LHCN-M2 (cell line): Measurements from ENCODE around the gene KYNU. TPM values are rescaled to one million over a fixed set of nuclear protein-coding genes. Genes with fewer than 3 reads are reported as not detected.

Experiments
- DNase-seq: peaks from one replicate; pipeline ENCODE4 v3.0.0-alpha.2; 2012; ENCODE audit warnings: low read depth
- total RNA-seq: library from RNA; depleted of rRNA; stranded (reverse); fragments of >200 nt; gene quantifications from 2 replicates; pipeline ENCODE4 v1.2.3, GENCODE V29; 2014

Gene KYNU
- total RNA-seq, 1 experiment from 2014 or later, result 1.5 TPM

GRCh38 chr2:142961202-142961601 lies 83.7 kb downstream of the KYNU start:
- no peak for DNase-seq

GRCh38 chr2:142965443-142965842 lies 88.0 kb downstream of the KYNU start:
- peak; percentile 45 for DNase-seq

GRCh38 chr2:142966284-142966683 lies 88.8 kb downstream of the KYNU start:
- peak; percentile 8 for DNase-seq

DNA sequence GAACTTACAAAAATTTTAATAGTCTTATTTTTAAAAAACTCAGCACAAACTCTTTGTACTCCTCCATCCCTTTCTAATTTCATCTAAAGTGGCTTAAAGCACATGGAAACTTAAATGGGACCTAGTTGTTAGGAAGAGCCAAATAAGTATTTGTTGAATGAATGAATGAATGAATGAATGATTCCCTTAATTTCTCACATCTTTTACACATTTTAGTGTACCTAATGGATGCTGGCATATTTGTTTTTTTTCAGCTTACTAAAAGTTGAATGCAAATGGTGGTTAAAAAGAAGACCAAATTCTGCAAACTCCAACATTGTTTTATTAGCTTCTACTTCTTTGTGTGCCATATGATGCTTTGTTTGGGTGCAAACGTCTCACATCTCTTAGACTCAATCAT lies 89.6 kb downstream of the KYNU start:
- no peak for DNase-seq

DNA sequence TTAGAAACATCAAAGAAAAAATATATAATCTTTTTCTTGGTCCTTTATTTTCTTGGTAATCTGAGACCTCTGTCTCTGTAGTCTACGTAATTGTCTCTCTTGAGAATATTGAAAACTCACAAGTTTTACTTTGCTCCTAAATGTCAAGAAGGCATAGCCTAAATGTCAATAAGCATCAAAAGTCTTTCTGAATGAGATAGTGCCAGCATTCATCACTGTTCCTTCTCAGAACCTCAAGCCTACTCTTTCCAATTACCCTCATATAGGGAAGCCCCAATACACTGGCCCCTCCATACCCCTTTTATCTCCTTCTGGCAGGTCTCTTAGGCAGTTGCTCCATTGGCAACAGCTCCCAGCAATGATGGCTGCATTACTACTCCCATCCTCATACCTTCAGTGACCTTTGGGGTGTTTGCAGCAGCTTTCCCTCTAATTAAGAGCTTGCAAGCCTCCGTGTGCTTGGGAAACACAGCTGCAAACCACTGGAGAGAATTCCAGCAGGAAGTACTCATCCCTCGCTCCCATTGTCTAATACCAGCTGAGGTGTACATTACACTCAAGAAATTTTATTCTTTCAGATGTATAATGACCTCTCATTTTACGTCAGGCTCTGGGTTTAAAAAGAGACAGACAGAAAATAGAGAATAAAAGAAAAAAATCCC lies 95.8 kb downstream of the KYNU start:
- peak; percentile 41 for DNase-seq

DNA sequence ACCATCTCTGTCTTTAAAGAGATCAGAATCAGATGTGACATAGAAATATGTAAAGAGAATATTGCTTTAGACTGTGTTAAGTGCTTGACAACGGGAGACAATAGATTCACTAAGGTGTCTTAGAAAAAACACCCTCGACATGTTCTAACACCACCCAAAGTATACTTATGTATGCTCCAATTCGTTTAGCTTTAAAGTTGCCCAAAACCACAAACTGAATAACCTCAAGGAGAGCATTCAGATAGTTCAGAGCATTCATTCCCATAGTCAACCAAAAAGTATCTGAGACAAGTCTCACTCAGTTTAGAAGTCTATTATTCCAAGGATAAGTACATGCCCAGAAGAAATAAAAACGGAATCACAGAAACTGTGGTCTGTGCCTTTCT lies 96.4 kb downstream of the KYNU start:
- no peak for DNase-seq

DNA sequence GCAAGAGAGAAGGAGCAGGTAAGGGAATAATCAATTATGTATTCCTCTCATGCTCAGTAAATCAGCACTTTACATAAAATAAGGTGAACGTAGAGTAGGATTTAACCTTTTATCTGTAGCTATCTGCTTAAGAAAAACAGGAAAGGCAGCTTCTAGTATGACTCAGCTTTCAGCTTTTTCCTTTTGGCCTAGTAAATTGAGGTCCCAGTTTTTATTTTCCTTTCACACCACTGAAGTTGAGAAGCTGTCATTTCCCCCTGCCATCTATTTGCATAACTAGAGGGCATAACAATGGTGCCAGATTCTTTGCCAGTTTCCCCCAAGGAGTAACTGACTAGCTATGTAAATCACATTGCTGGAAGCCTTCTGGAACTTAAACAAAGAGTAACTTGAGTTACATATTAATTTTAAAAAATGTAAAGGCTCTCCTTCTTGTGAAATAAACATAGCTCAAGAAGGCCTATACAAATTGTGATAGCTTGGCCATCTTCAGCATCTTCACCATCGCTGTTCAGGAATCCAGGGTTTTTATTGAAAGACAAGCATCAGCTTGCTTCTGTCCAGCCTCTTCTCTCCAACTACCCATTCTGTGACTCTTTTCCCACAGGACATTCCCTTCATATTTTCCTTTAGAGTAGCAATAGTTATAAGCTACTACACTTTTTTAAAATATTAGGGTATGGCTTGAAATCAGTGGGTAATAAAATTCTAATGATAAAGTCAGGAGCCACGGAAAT lies 97.0 kb downstream of the KYNU start:
- DNase-seq, result peak; percentile 32

GRCh38 chr2:142975239-142975638 lies 97.8 kb downstream of the KYNU start:
- DNase-seq, result no peak

DNA sequence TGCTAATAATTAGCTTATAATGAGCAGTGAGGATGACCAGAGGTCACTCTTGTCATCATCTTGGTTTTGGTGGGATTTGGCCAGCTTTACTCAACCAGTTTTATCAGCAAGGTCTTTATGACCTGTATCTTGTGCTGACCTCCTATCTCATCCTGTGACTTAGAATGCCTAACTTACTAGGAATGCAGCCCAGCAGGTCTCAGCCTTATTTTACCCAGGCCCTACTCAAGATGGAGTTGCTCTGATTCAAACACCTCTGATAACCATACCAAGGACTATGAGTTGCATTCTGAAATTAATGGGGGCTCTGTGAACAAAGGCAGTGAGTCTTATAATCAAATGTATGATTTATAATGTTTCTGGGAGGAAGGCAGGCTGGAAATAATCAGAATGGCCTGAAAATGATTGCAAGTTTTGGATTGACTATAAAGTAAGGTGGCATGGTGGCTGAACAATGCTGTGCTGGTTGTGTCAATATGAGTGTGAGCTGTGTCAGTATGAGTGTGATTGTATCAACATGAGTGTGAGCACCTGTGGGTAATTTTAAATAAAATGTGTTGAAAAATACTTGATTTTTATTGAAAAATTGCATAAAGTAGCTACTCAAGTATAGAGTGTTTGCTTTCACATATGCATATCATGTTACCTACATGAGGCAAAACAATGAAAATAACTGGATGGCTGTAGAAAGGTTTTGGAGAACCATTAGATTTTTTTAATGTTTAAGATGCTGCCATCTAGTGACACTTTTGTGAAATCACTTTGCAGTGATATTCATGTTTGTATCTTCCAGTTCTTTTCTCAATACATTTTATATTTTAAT lies 103.0 kb downstream of the KYNU start:
- DNase-seq, result peak; percentile 56

GRCh38 chr2:142981069-142981378 lies 103.6 kb downstream of the KYNU start:
- DNase-seq, result no peak

DNA sequence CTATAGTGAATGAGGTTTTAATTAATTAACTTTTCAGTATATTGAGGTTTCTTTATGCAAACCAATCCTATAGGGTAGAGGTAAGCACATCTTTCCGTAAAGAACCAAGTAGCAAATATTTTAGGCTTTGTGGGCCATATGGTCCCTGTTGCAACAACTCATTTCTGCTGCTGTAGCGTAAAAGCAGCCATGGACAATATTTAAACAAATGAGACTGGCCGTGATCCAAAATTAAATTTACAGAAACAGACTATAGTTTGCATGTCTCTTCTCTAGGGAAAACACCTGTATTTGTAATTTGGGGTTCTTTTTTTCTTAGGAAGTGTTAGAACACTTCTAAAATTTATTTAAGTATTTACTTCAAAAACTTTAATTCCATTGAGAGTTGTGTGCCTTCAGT lies 104.3 kb downstream of the KYNU start:
- DNase-seq, result no peak

DNA sequence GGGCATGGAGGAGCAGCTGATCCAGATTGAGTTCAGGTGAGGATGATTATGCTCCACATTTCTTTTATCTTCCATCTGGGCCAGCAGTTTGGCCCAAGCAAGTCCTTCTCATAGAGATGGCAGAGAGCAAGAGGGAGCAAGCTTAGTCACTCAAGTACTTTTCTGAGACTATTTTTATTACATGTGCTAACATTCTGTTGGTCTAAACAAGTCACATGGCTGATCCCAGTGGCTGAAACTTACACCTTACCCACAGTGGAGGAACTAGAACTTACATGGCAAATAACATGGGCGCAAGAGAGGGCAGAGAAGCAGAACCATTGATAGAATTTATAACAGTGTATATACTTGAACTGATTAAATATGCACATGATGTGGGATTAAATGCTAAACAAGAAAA lies 105.7 kb downstream of the KYNU start:
- no peak for DNase-seq

DNA sequence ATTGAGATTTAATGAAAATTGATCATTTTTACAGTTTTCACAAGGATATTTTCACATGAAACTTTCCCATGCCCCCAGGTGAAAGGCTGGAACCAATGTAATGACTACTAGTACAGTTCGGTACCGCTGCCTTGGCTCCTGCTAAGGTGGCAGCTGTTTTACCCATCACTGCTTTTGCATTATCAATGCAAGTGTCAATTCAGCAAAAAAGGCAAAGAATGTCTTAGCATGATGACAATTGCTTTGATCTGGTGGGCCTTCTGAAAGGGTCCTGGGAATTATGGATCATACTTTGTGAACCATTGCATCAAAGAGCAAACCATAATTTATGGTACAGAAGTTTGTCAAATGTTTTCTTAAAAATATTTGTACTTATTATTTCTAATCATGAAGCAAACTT lies 107.2 kb downstream of the KYNU start:
- no peak for DNase-seq

GRCh38 chr2:142987044-142987443 lies 109.6 kb downstream of the KYNU start:
- no peak for DNase-seq

DNA sequence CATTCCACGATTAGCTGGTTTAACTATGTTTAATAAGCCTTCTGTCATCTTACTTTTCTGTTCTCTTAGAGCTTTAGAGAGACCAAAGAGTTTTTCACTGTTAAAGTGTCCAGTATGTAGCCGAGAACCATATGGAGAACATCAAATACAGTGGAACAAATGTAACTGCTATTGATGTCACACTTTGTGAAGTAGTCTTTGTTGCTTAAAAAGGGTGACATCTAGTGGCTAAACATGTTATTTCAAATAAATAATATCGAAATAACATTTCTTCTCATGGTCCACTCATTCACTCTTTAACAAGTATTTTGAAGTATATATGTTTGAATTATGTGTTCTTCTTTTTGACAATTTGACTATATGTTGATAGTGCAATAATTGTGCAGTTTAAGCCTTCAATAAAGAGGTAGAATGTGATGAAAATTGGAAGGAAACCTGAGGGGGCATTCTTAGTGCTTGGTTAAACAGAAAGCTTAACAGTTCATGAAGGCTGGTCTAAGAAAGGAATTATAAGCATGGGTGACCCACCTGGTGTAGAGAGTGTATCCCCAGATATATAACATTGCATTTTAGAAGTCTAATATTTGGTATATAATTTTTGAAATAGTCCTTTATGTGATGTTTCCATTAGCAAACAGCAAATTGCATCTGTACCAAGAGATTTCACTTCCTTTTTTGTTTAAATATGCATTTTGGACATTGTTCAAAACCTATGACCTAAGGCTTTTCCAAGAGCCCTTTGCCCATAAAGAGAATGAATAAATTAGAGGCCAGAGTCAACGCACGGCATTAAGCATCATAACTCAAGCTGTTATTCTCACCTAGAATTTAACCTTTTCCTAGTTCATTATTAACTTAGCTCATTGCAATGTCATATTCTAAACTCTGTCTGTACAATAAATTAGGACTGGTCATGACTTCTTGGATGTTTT lies 112.1 kb downstream of the KYNU start:
- DNase-seq, result peak; percentile 31

DNA sequence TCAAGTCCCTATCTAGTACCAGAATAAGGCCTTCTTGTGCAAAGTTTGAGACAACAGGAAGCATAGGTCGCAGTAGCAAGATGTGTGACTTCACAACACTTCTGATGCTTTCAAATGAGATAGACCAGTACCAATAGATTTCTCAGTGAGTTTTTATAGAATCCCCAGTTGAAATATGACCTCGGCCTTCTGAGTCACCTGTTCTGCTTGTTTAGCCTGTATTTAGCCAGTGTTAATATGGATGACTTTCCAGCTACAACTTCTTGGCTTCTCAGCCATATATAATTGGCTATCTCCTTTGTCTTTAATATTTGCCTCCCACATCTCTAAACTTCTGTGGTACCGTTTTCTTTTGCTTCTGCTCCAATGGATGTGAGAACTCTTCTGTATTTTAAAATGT lies 113.8 kb downstream of the KYNU start:
- no peak for DNase-seq

GRCh38 chr2:142992840-142993239 lies 115.4 kb downstream of the KYNU start:
- DNase-seq, result no peak

- no peak for DNase-seq
These were observed 116.3 kb downstream of the KYNU start for GRCh38 chr2:142993771-142994170.

DNA sequence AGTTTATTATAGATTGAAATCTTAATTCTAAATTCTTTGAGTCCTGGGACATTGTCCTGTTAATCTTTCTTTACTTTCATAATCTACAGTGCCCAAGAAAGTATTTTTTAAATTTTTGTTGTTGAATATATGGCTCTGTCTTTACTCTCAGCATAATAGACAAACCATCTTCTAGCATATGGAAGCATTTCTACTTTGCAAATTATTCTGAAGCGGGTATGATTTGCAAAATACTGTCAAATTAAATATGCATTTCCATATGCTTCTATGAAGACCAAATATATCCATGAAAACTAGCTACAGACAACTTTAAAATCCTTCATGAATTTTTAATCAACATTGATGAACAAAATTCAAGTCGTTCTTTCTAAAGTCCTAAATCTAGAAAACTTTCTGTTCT lies 117.2 kb downstream of the KYNU start:
- no peak for DNase-seq

DNA sequence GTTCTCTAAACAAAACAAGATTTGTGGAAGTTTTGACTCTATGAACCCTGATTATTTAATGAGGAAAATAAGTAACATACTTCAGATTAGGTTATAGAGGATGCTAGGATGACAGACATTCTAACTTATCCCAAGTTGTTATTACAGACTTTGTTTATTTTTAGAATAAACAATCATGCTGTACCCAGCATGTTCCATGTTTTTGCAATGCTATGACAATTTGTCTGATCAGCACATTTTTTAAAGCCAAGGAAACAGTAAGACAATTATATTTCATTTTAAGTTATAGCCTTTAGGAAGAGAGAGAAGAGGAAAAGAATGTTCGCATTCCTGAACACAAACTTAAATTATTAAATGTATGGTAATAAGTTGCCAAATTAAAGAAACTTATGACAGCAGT lies 119.8 kb downstream of the KYNU start:
- DNase-seq, result no peak

DNA sequence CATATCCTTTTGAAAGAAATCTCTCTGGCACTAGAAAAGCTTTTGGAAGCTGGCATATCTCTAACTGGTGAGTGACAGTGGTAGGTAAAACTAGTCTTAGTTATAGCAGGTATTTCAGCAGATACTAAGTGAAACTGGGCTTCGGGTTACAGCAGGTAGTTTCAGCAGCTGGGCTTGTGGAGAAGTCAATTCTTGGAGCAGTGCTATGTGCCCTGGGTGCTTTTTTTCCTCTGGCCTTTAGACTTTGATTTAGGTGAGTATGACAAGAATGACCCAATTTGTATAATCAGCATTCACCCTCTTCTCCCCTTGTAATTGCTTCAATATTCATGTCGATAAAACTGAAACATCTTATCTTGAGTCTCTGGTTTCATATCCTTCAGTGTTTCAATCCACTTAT lies 123.1 kb downstream of the KYNU start:
- DNase-seq, result no peak

GRCh38 chr2:143001501-143001900 lies 124.0 kb downstream of the KYNU start:
- DNase-seq, result peak; percentile 2
